Measurements from ENCODE around the gene TOPAZ1.

DNA sequence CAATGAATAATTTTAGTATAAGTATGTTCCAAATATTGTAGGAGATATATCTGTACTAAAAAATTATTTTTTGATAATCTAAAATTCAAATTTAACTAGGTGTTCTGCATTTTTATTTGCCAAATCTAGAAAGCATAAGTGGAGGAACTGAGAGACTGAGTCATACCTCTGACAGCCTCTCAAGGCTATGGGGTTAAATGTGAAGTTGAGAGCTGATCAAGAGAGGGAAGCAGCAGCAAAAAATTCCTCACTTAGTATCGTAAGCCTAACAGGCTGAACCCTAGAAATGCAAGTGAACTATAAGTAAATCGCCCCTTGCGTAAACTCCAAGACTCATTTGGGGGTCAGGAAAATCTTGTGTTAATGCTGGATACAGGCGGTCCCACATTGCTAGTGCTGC is 12.8 kb upstream of the TOPAZ1 start:
- TF ChIP-seq, protein P1, sequence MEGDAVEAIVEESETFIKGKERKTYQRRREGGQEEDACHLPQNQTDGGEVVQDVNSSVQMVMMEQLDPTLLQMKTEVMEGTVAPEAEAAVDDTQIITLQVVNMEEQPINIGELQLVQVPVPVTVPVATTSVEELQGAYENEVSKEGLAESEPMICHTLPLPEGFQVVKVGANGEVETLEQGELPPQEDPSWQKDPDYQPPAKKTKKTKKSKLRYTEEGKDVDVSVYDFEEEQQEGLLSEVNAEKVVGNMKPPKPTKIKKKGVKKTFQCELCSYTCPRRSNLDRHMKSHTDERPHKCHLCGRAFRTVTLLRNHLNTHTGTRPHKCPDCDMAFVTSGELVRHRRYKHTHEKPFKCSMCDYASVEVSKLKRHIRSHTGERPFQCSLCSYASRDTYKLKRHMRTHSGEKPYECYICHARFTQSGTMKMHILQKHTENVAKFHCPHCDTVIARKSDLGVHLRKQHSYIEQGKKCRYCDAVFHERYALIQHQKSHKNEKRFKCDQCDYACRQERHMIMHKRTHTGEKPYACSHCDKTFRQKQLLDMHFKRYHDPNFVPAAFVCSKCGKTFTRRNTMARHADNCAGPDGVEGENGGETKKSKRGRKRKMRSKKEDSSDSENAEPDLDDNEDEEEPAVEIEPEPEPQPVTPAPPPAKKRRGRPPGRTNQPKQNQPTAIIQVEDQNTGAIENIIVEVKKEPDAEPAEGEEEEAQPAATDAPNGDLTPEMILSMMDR (IDR thresholded peaks at IDR 0.05) = no peak
- TF ChIP-seq POLR2A (IDR thresholded peaks at IDR 0.05) = no peak
